ENCODE data around the gene SPATA6. TPM values are rescaled to one million over a fixed set of nuclear protein-coding genes. Genes with fewer than 3 reads are reported as not detected.

SPATA6 gene
- total RNA-seq, 1 experiment from 2014 or later: 2.7 TPM

DNA sequence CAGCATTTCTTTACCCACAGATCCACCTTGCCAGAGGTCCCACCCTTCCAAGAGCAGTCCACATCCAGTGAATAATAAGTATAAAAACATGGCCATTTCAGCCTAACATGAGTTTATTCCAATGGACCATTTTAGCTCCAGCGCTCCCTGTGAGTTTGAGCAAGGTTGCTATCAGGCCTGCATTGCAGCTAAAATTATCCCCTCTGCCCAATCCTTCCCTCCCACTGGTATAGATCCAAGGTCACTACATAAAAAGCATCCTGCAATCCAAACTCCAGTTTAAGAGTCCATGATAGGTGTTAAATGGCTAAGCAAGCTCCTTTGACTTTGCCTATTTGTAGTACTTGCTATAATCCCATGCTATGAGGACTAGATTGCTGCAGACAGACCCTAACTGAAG, 213.9 kb downstream of the SPATA6 start:
- H3K36me3 ChIP-seq (ENCODE audit: insufficient read depth, low read length, poor library complexity, severe bottlenecking): no peaks in the 10 kb centered on the region
- H3K9me3 ChIP-seq (ENCODE audit: low read depth, low read length, poor library complexity, severe bottlenecking): no peaks in the 10 kb centered on the region
- H3K4me1 ChIP-seq (ENCODE audit: insufficient read depth, low read length, poor library complexity, severe bottlenecking): no peaks in the 10 kb centered on the region
- no peak for DNase-seq (ENCODE audit: low spot score)
- H3K27ac ChIP-seq (ENCODE audit: low read depth, low read length, poor library complexity, severe bottlenecking): no peak overlapping the region
- TF ChIP-seq EZH2 (IDR thresholded peaks at IDR 0.05; ENCODE audit: borderline replicate concordance, low read depth, low read length, poor library complexity, severe bottlenecking): no peak
- TF ChIP-seq, protein P1, sequence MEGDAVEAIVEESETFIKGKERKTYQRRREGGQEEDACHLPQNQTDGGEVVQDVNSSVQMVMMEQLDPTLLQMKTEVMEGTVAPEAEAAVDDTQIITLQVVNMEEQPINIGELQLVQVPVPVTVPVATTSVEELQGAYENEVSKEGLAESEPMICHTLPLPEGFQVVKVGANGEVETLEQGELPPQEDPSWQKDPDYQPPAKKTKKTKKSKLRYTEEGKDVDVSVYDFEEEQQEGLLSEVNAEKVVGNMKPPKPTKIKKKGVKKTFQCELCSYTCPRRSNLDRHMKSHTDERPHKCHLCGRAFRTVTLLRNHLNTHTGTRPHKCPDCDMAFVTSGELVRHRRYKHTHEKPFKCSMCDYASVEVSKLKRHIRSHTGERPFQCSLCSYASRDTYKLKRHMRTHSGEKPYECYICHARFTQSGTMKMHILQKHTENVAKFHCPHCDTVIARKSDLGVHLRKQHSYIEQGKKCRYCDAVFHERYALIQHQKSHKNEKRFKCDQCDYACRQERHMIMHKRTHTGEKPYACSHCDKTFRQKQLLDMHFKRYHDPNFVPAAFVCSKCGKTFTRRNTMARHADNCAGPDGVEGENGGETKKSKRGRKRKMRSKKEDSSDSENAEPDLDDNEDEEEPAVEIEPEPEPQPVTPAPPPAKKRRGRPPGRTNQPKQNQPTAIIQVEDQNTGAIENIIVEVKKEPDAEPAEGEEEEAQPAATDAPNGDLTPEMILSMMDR (conservative IDR thresholded peaks at IDR 0.05; ENCODE audit: low read depth, low read length): no peak
- intact Hi-C loops (cut with micrococcal nuclease; ENCODE audit: unreplicated experiment): no loop called here
- peaks cover 4% of the 10 kb centered on the region for H3K27me3 ChIP-seq (replicated peaks; ENCODE audit: insufficient read depth, low read depth, low read length, poor library complexity)
- ChIA-PET CTCF (no interaction called here), POLR2A (ENCODE audit: low non-redundant PET) (no interaction called here)
- H3K4me3 ChIP-seq (ENCODE audit: low read depth, low read length, poor library complexity, severe bottlenecking): no peak overlapping the region
- no TSS peak for BruUV-seq (replicated peaks)

DNA sequence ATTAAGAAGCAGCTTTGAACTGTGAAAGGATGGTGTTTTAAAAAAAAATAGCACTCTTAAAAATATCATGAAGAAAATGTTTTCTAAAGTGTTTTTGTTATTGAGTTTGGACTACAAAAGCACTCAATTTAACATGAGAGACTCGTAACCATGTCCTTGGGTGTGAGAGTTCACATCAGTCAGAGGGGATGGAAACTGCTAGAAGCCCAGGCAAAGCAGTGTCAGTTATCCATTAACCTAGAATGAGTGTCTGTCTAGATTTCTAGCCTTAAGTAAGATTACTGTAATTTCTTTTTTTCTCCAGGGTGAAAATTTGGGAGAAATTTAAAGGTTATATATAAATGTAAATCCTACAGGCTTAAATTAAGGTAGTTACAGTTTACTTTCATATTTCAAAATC, 217.8 kb downstream of the SPATA6 start:
- TF ChIP-seq, protein P1 (conservative IDR thresholded peaks at IDR 0.05; ENCODE audit: low read depth, low read length): no peak
- no peak for TF ChIP-seq EZH2 (IDR thresholded peaks at IDR 0.05; ENCODE audit: borderline replicate concordance, low read depth, low read length, poor library complexity, severe bottlenecking)
- no peaks in the 10 kb centered on the region for H3K36me3 ChIP-seq (ENCODE audit: insufficient read depth, low read length, poor library complexity, severe bottlenecking)
- intact Hi-C loops (cut with micrococcal nuclease; ENCODE audit: unreplicated experiment): no loop called here
- H3K9me3 ChIP-seq (ENCODE audit: low read depth, low read length, poor library complexity, severe bottlenecking): no peaks in the 10 kb centered on the region
- no peaks in the 10 kb centered on the region for H3K4me1 ChIP-seq (ENCODE audit: insufficient read depth, low read length, poor library complexity, severe bottlenecking)
- CTCF ChIA-PET: no interaction called here
- BruUV-seq (replicated peaks): no TSS peak
- H3K27ac ChIP-seq (ENCODE audit: low read depth, low read length, poor library complexity, severe bottlenecking): no peak overlapping the region
- DNase-seq (ENCODE audit: low spot score): no peak
- POLR2A ChIA-PET (ENCODE audit: low non-redundant PET): no interaction called here
- H3K4me3 ChIP-seq (ENCODE audit: low read depth, low read length, poor library complexity, severe bottlenecking): no peak overlapping the region
- peaks cover 4% of the 10 kb centered on the region for H3K27me3 ChIP-seq (replicated peaks; ENCODE audit: insufficient read depth, low read depth, low read length, poor library complexity)

DNA sequence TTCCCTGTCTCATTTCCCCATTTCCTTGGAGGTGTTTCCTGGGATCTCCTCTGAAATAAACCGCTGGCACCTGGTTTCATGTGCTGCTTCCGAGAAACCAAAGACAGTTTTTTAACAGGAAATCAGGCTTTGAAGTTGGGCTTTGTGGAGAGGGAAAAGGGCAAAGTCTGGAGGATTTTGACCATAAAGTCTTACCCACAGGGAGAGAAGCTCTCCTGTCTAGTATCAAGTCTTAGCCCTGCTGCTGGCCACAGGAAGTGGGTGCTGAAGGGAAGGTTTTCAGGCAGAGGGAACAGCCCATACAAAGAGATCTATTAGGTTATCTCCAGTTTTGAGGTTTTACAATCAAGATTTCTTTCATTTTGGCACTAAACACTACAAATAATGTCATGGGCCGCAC, 220.2 kb downstream of the SPATA6 start:
- CTCF ChIA-PET: no interaction called here
- H3K4me3 ChIP-seq (ENCODE audit: low read depth, low read length, poor library complexity, severe bottlenecking): no peak overlapping the region
- H3K36me3 ChIP-seq (ENCODE audit: insufficient read depth, low read length, poor library complexity, severe bottlenecking): no peaks in the 10 kb centered on the region
- H3K27me3 ChIP-seq (replicated peaks; ENCODE audit: insufficient read depth, low read depth, low read length, poor library complexity): peaks cover 4% of the 10 kb centered on the region
- no TSS peak for BruUV-seq (replicated peaks)
- no peak overlapping the region for H3K27ac ChIP-seq (ENCODE audit: low read depth, low read length, poor library complexity, severe bottlenecking)
- no peaks in the 10 kb centered on the region for H3K4me1 ChIP-seq (ENCODE audit: insufficient read depth, low read length, poor library complexity, severe bottlenecking)
- TF ChIP-seq, protein P1 (conservative IDR thresholded peaks at IDR 0.05; ENCODE audit: low read depth, low read length): no peak
- no peak for TF ChIP-seq EZH2 (IDR thresholded peaks at IDR 0.05; ENCODE audit: borderline replicate concordance, low read depth, low read length, poor library complexity, severe bottlenecking)
- POLR2A ChIA-PET (ENCODE audit: low non-redundant PET): no interaction called here
- no peak for DNase-seq (ENCODE audit: low spot score)
- H3K9me3 ChIP-seq (ENCODE audit: low read depth, low read length, poor library complexity, severe bottlenecking): no peaks in the 10 kb centered on the region
- intact Hi-C loops (cut with micrococcal nuclease; ENCODE audit: unreplicated experiment): no loop called here
